Adipose tissue (tissue), 3 donors: ENCODE measurements around the gene ANXA2. TPM values are rescaled to one million over a fixed set of nuclear protein-coding genes. Genes with fewer than 3 reads are reported as not detected.

Source experiments
- H3K27ac ChIP-seq: one replicate; pipeline ENCODE4 v1.5.1; 2013; ENCODE audit warnings: low read depth, low read length
- WGBS, 3 donors: extraction: QIAGEN DNeasy Blood & Tissue Kit; methylation state at CpG; one replicate each; pipeline ENCODE4 v1.1.7; 2013; 5-methylcytosine and 5-hydroxymethylcytosine counted together
- polyA plus RNA-seq, 3 donors: library from polyadenylated mRNA; stranded (reverse); fragments of 200-250 nt; gene quantifications; one replicate each; pipeline ENCODE4 v1.2.3, GENCODE V29; 2013
- donor health status: healthy with polysubstance abuse.
- donor health status: Bipolar disorder and iron deficiency.
- donor health status: healthy.

ANXA2 gene
- 1,000 to 10,000 TPM in 1 of 3 donors, 100 to 1,000 TPM in 2; 269 to 1,224 (median 987) TPM for polyA plus RNA-seq

- 0 to 1% (median 0%) methylated on average over 42 to 53 of the region's 53 CpGs for WGBS, 3 donors
- H3K27ac ChIP-seq, result peak within 1 kb of the TSS; percentile 96
Observed at GRCh38 chr15:60397772-60398445, at the start of gene ANXA2. Gene ANXA2 (minus strand): TSS chr15:60397986. CDS start chr15:60386075, 11,911 bp downstream.

GRCh38 chr15:60444289-60444912 is 46.6 kb upstream of the ANXA2 start:
- WGBS, 3 donors, result 74 to 87% (median 79%) methylated on average over 6 of the region's 6 CpGs
- no peak overlapping the region for H3K27ac ChIP-seq

- WGBS, 3 donors, result 77 to 86% (median 83%) methylated on average over 3 of the region's 3 CpGs
- H3K27ac ChIP-seq, result no peak overlapping the region
Observed at GRCh38 chr15:60442763-60443162, 45.0 kb upstream of the ANXA2 start.

- no peak overlapping the region for H3K27ac ChIP-seq
- 83 to 89% (median 89%) methylated on average over 2 of the region's 2 CpGs for WGBS, 3 donors
Observed at GRCh38 chr15:60442031-60442650, 44.4 kb upstream of the ANXA2 start.

GRCh38 chr15:60441331-60441730 is 43.5 kb upstream of the ANXA2 start:
- no peak overlapping the region for H3K27ac ChIP-seq
- 72 to 80% (median 78%) methylated on average over 1 of the region's 1 CpG for WGBS, 3 donors

- H3K27ac ChIP-seq, result no peak overlapping the region
- 93 to 94% (median 94%) methylated on average over 1 of the region's 1 CpG for WGBS, 3 donors
Observed at GRCh38 chr15:60438646-60439045, 40.9 kb upstream of the ANXA2 start.

GRCh38 chr15:60428935-60429334 is 31.1 kb upstream of the ANXA2 start:
- 95 to 98% (median 98%) methylated on average over 1 of the region's 1 CpG for WGBS, 3 donors
- no peak overlapping the region for H3K27ac ChIP-seq

- WGBS, 3 donors, result 37 to 69% (median 55%) methylated on average over 2 of the region's 2 CpGs
- no peak overlapping the region for H3K27ac ChIP-seq
Observed at GRCh38 chr15:60426870-60427508, 29.2 kb upstream of the ANXA2 start.

- no peak overlapping the region for H3K27ac ChIP-seq
- WGBS, 3 donors, result 77 to 86% (median 80%) methylated on average over 2 of the region's 2 CpGs
Observed at GRCh38 chr15:60425461-60425860, 27.7 kb upstream of the ANXA2 start.

GRCh38 chr15:60424006-60424405 is 26.2 kb upstream of the ANXA2 start:
- 76 to 86% (median 84%) methylated on average over 1 of the region's 1 CpG for WGBS, 3 donors
- no peak overlapping the region for H3K27ac ChIP-seq

- no peak overlapping the region for H3K27ac ChIP-seq
- WGBS, 3 donors, result 7 to 41% (median 35%) methylated on average over 2 of the region's 2 CpGs
Observed at GRCh38 chr15:60423537-60423936, 25.8 kb upstream of the ANXA2 start.

- H3K27ac ChIP-seq, result no peak overlapping the region
- 60 to 95% (median 66%) methylated on average over 1 of the region's 1 CpG for WGBS, 3 donors
Observed at GRCh38 chr15:60421544-60421943, 23.8 kb upstream of the ANXA2 start.

GRCh38 chr15:60420203-60420716 is 22.5 kb upstream of the ANXA2 start:
- 80 to 89% (median 85%) methylated on average over 2 of the region's 2 CpGs for WGBS, 3 donors

GRCh38 chr15:60419753-60420152 is 22.0 kb upstream of the ANXA2 start:
- 71 to 86% (median 73%) methylated on average over 2 of the region's 2 CpGs for WGBS, 3 donors
- no peak overlapping the region for H3K27ac ChIP-seq

More at GRCh38 chr15:60420203-60420716, 22.5 kb upstream of the ANXA2 start:
- no peak overlapping the region for H3K27ac ChIP-seq

- WGBS, 3 donors, result 86 to 95% (median 87%) methylated on average over 3 of the region's 3 CpGs
- no peak overlapping the region for H3K27ac ChIP-seq
Observed at GRCh38 chr15:60418096-60418495, 20.3 kb upstream of the ANXA2 start.

- 85 to 99% (median 99%) methylated on average over 4 of the region's 4 CpGs for WGBS, 3 donors
- no peak overlapping the region for H3K27ac ChIP-seq
Observed at GRCh38 chr15:60417112-60417511, 19.3 kb upstream of the ANXA2 start.

GRCh38 chr15:60416484-60416883 is 18.7 kb upstream of the ANXA2 start:
- no peak overlapping the region for H3K27ac ChIP-seq
- 98 to 100% (median 99%) methylated on average over 3 of the region's 3 CpGs for WGBS, 3 donors

GRCh38 chr15:60414016-60414682 is 16.4 kb upstream of the ANXA2 start:
- 64 to 71% (median 68%) methylated on average over 10 of the region's 10 CpGs for whole genome bisulfite sequencing, 3 donors
- H3K27ac ChIP-seq, result no peak overlapping the region
